ENCODE data around the gene IER2.

GRCh38 chr19:13163609-13164342 is 13.6 kb downstream of the IER2 start:
- TF ChIP-seq FOXA1 (IDR thresholded peaks at IDR 0.05) (no peak), L3MBTL2 (conservative IDR thresholded peaks at IDR 0.05) (no peak; the same call in 1 of the 2 replicates), PKNOX1 (IDR thresholded peaks at IDR 0.05) (peak; percentile 60), ZNF384 (IDR thresholded peaks at IDR 0.05) (no peak), FOXM1 (IDR thresholded peaks at IDR 0.05; ENCODE audit: borderline replicate concordance) (no peak)
